Osteoblast (primary cell): ENCODE measurements around the gene PLXNA2. TPM values are rescaled to one million over a fixed set of nuclear protein-coding genes. Genes with fewer than 3 reads are reported as not detected.

Source experiments
- DNase-seq: peaks from one replicate; pipeline ENCODE4 v3.0.0; 2011; ENCODE audit warnings: low spot score, mixed read lengths; ENCODE audit not compliant: insufficient read length; ENCODE audit errors: missing footprints
- H2AFZ ChIP-seq: 2 replicates; pipeline ENCODE4 v1.6.0; 2011; ENCODE audit warnings: mild to moderate bottlenecking, low read length
- H3K27ac ChIP-seq: 2 replicates; pipeline ENCODE4 v1.5.1; 2011; ENCODE audit warnings: mild to moderate bottlenecking, low read depth, low read length, moderate library complexity
- H3K27me3 ChIP-seq: 2 replicates; pipeline ENCODE4 v1.6.0; 2012; ENCODE audit warnings: mild to moderate bottlenecking, control low read depth, inconsistent platforms, low read length, moderate library complexity; ENCODE audit not compliant: insufficient read depth
- H3K36me3 ChIP-seq: 2 replicates; pipeline ENCODE4 v1.5.1; 2011; ENCODE audit warnings: mild to moderate bottlenecking, low read length, control low read depth, moderate library complexity; ENCODE audit not compliant: insufficient read depth
- H3K4me1 ChIP-seq: 2 replicates; pipeline ENCODE4 v1.5.1; 2011; ENCODE audit warnings: mild to moderate bottlenecking, low read length, control low read depth, moderate library complexity; ENCODE audit not compliant: insufficient read depth
- H3K4me2 ChIP-seq: 2 replicates; pipeline ENCODE4 v1.6.0; 2011; ENCODE audit warnings: mild to moderate bottlenecking, low read length; ENCODE audit not compliant: insufficient read depth
- H3K4me3 ChIP-seq: fragments of 200-600 bp; sonication (generic); 3 replicates; pipeline ENCODE4 v1.5.1; 2012; ENCODE audit warnings: mild to moderate bottlenecking, low read length, inconsistent platforms; ENCODE audit not compliant: insufficient read depth
- H3K79me2 ChIP-seq: 2 replicates; pipeline ENCODE4 v1.6.0; 2012; ENCODE audit warnings: mild to moderate bottlenecking, low read length, control low read depth, inconsistent platforms; ENCODE audit not compliant: insufficient read depth
- H3K9me3 ChIP-seq: 2 replicates; pipeline ENCODE4 v1.5.1; 2011; ENCODE audit warnings: low read depth, low read length, control low read depth
- H4K20me1 ChIP-seq: 2 replicates; pipeline ENCODE4 v1.6.0; 2012; ENCODE audit warnings: mild to moderate bottlenecking, low read length, control low read depth; ENCODE audit not compliant: insufficient read depth
- CTCF ChIP-seq: IDR thresholded peaks from 2 replicates; pipeline ENCODE4 v1.5.1; 2011; ENCODE audit warnings: mild to moderate bottlenecking, low read depth, low read length, moderate library complexity; ENCODE audit errors: extremely low read depth
- total RNA-seq: library from RNA; depleted of rRNA; stranded (reverse); fragments of >200 nt; gene quantifications from 2 replicates; pipeline ENCODE4 v1.2.3, GENCODE V29; 2012

The PLXNA2 gene
- total RNA-seq, 1 donor: 3.3 TPM

DNA sequence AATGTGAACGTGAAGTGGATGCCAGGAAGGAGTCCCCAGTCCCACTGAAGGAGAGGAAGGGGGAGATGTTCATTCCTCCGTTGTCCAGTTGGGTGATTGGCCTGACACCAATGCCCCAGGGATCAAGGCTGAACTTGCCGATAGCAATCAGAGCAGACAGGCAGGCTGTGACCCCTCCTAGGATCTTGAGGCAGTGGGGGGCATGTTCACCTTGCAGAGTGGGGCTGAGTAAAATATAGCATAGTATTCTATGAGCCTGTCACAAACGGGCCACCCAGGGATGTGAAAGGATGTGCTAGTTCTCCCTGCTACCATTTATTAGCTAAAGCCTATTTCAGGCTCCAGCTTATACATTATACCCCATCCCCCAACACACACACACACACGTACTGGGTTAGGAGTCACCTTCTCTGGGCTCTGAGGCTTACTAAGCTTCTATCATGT lies 252.6 kb downstream of the PLXNA2 start:
- H3K4me3 ChIP-seq: no peak overlapping the region
- TF ChIP-seq CTCF: no peak
- H3K27ac ChIP-seq: no peak overlapping the region
- peaks cover 23% of the 10 kb centered on the region for H3K27me3 ChIP-seq
- H3K79me2 ChIP-seq: no peaks in the 10 kb centered on the region
- no peaks in the 10 kb centered on the region for H3K4me1 ChIP-seq
- no peak for DNase-seq
- H3K9me3 ChIP-seq: no peaks in the 10 kb centered on the region
- H3K4me2 ChIP-seq: no peak overlapping the region
- H4K20me1 ChIP-seq: no peaks in the 10 kb centered on the region
- no peaks in the 10 kb centered on the region for H3K36me3 ChIP-seq
- no peak overlapping the region for H2AFZ ChIP-seq

GRCh38 chr1:207990876-207991582 lies 253.2 kb downstream of the PLXNA2 start:
- TF ChIP-seq CTCF: no peak
- Histone ChIP-seq H3K27me3 (peaks cover 17% of the 10 kb centered on the region), H3K9me3 (no peaks in the 10 kb centered on the region), H3K4me1 (no peaks in the 10 kb centered on the region), H4K20me1 (no peaks in the 10 kb centered on the region), H3K79me2 (no peaks in the 10 kb centered on the region), H3K4me3 (no peak overlapping the region), H3K36me3 (no peaks in the 10 kb centered on the region), H2AFZ (no peak overlapping the region), H3K4me2 (no peak overlapping the region), H3K27ac (no peak overlapping the region)
- DNase-seq: no peak

- no peak overlapping the region for H3K27ac ChIP-seq
- no peaks in the 10 kb centered on the region for H3K36me3 ChIP-seq
- TF ChIP-seq CTCF: no peak
- no peak overlapping the region for H2AFZ ChIP-seq
- H3K4me1 ChIP-seq: no peaks in the 10 kb centered on the region
- no peak overlapping the region for H3K4me3 ChIP-seq
- no peaks in the 10 kb centered on the region for H4K20me1 ChIP-seq
- no peaks in the 10 kb centered on the region for H3K9me3 ChIP-seq
- no peak overlapping the region for H3K4me2 ChIP-seq
- no peak for DNase-seq
- peaks cover 11% of the 10 kb centered on the region for H3K27me3 ChIP-seq
- no peaks in the 10 kb centered on the region for H3K79me2 ChIP-seq
Measured at GRCh38 chr1:207990455-207990854, 253.7 kb downstream of the PLXNA2 start.

DNA sequence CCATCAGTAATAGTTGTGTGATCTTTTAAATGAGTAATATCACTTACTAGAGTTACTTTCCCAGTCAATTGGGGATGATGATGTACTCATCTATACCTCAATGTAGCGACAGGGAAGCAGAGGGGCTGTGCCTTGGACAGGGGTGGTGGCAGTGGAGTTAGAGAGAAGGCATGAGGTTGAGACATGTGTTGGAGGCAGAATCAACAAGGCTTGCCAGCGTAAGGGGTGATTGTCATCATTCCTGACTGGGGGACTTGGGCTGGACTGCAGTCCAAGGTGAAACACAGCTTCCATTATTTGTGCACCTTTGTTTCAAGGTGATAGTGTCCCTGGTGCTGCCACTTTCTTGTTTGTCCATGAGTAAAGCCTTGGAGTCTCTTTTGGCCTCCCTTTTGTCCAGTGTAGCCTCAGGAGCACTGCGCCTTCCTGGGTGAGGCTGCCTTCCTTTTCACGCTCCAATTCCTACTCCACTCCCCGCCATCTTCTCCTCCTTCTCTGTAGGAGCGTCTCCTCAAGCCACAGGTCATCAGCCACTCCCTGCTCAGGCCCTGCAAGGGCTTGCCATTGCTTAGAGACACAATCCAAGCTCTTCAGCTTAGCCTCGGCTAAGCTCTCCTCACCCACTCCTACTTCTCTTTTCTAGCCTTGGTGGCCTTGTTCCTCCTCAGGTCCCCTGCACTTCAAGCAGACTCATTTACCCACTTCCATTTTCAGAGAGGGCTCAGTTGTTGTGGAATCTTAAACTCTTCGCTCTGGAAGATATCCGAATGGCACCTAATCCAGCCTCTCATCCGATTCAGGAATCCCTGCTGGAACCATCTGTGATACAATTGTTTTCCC lies 255.6 kb downstream of the PLXNA2 start:
- no peaks in the 10 kb centered on the region for H3K36me3 ChIP-seq
- no peak overlapping the region for H3K4me2 ChIP-seq
- H3K4me3 ChIP-seq: no peak overlapping the region
- H3K4me1 ChIP-seq: no peaks in the 10 kb centered on the region
- no peaks in the 10 kb centered on the region for H3K9me3 ChIP-seq
- no peak overlapping the region for H2AFZ ChIP-seq
- TF ChIP-seq CTCF: no peak
- no peak overlapping the region for H3K27ac ChIP-seq
- no peaks in the 10 kb centered on the region for H3K79me2 ChIP-seq
- no peak for DNase-seq
- H3K27me3 ChIP-seq: peaks cover 11% of the 10 kb centered on the region
- no peaks in the 10 kb centered on the region for H4K20me1 ChIP-seq
